WERI-Rb-1 (cell line): ENCODE results near the gene CUL3.

Experiments
- DNase-seq: peaks from one replicate; pipeline ENCODE4 v3.0.0-alpha.2; 2020
- H3K27ac ChIP-seq: fragments of 250-450 bp; sonication (Bioruptor Pico); 2 replicates; pipeline ENCODE4 v1.5.1; 2020; ENCODE audit warnings: mild to moderate bottlenecking, moderate library complexity
- H3K27me3 ChIP-seq: fragments of 250-450 bp; sonication (Bioruptor Pico); 2 replicates; pipeline ENCODE4 v1.5.1; 2021; ENCODE audit warnings: mild to moderate bottlenecking, low read depth, moderate library complexity; ENCODE audit not compliant: insufficient read depth, severe bottlenecking
- H3K36me3 ChIP-seq: fragments of 250-450 bp; sonication (Bioruptor Pico); 2 replicates; pipeline ENCODE4 v1.5.1; 2020; ENCODE audit warnings: mild to moderate bottlenecking, moderate library complexity
- H3K4me3 ChIP-seq: 2 replicates; pipeline ENCODE4 v1.5.1; 2011; ENCODE audit warnings: low read depth, mild to moderate bottlenecking, control low read depth, low read length
- H3K9me3 ChIP-seq: fragments of 250-450 bp; sonication (Bioruptor Pico); 2 replicates; pipeline ENCODE4 v1.5.1; 2021; ENCODE audit warnings: mild to moderate bottlenecking, moderate library complexity; ENCODE audit not compliant: severe bottlenecking
- CTCF ChIP-seq: IDR thresholded peaks from 2 replicates; pipeline ENCODE4 v1.5.1; 2011; ENCODE audit warnings: low read depth, mild to moderate bottlenecking, control low read depth, inconsistent platforms, low read length

The CUL3 gene

GRCh38 chr2:224585211-224586088 is at the start of gene CUL3:
CUL3 (minus strand) TSS chr2:224585363; CDS start chr2:224585009, 354 bp downstream.
- no peaks in the 10 kb centered on the region for H3K9me3 ChIP-seq

GRCh38 chr2:224630659-224631550 is 45.7 kb upstream of the CUL3 start:
- TF ChIP-seq CTCF = no peak
- Histone ChIP-seq H3K27ac (peak overlapping the region; percentile 13), H3K36me3 (no peaks in the 10 kb centered on the region), H3K27me3 (no peaks in the 10 kb centered on the region), H3K9me3 (no peaks in the 10 kb centered on the region), H3K4me3 (no peak overlapping the region)
- DNase-seq = peak; percentile 53

More at GRCh38 chr2:224585211-224586088, at the start of gene CUL3:
- peak within 1 kb of the TSS; percentile 80 for H3K4me3 ChIP-seq
- no peaks in the 10 kb centered on the region for H3K27me3 ChIP-seq
- TF ChIP-seq CTCF = no peak
- peaks cover 24% of the 10 kb centered on the region for H3K36me3 ChIP-seq
- DNase-seq = peak; percentile 99
- peak within 1 kb of the TSS; percentile 96 for H3K27ac ChIP-seq

- no peaks in the 10 kb centered on the region for H3K36me3 ChIP-seq
These were observed 43.3 kb upstream of the CUL3 start for GRCh38 chr2:224628416-224628815.

GRCh38 chr2:224626735-224627134 is 41.6 kb upstream of the CUL3 start:
- H3K27ac ChIP-seq = no peak overlapping the region
- no peaks in the 10 kb centered on the region for H3K36me3 ChIP-seq
- no peaks in the 10 kb centered on the region for H3K27me3 ChIP-seq
- H3K4me3 ChIP-seq = no peak overlapping the region
- no peak for DNase-seq
- TF ChIP-seq CTCF = no peak
- H3K9me3 ChIP-seq = no peaks in the 10 kb centered on the region

More at GRCh38 chr2:224628416-224628815, 43.3 kb upstream of the CUL3 start:
- DNase-seq = no peak
- TF ChIP-seq CTCF = no peak
- Histone ChIP-seq H3K9me3 (no peaks in the 10 kb centered on the region), H3K27me3 (no peaks in the 10 kb centered on the region), H3K27ac (no peak overlapping the region), H3K4me3 (no peak overlapping the region)

- H3K27ac ChIP-seq = peak overlapping the region; percentile 4; the same call in 1 of the 2 replicates
- TF ChIP-seq CTCF = no peak
- no peak for DNase-seq
- no peak overlapping the region for H3K4me3 ChIP-seq
- H3K36me3 ChIP-seq = no peaks in the 10 kb centered on the region
- no peaks in the 10 kb centered on the region for H3K27me3 ChIP-seq
- no peaks in the 10 kb centered on the region for H3K9me3 ChIP-seq
These were observed 28.6 kb upstream of the CUL3 start for GRCh38 chr2:224613543-224614286.
